Right renal pelvis (tissue), 4 donors: ENCODE data around the gene EMP1. TPM values are rescaled to one million over a fixed set of nuclear protein-coding genes. Genes with fewer than 3 reads are reported as not detected.
"Not testable (repeated sequence)": the region's sequence is repeated elsewhere in the genome, so short reads cannot be mapped to it uniquely, and the experiment has no call there.

Experiments
- DNase-seq, 4 donors: peaks; one replicate each; pipeline ENCODE4 v3.0.0-alpha.2; 2013; ENCODE audit warnings: low read depth in 4 of 4, low spot score in 3 of 4, missing footprints in 1 of 4
- polyA plus RNA-seq, 4 donors: library from polyadenylated mRNA; unstranded; fragments of 120-200 nt; gene quantifications; one replicate each; pipeline ENCODE4 v1.2.1, GENCODE V29; 2013; ENCODE audit not compliant: insufficient read length in 4 of 4

Gene EMP1
- polyA plus RNA-seq, 4 donors = 113 to 139 (median 125) TPM

- DNase-seq = no peak
Observed at GRCh38 chr12:13253966-13254760, 57.6 kb downstream of the EMP1 start.

- DNase-seq = peak; percentile 89 to 93 (median 92)
Observed at GRCh38 chr12:13255792-13256691, 59.5 kb downstream of the EMP1 start.

- DNase-seq = no peak
Observed at GRCh38 chr12:13256692-13257045, 60.1 kb downstream of the EMP1 start.

- DNase-seq = no peak
Observed at GRCh38 chr12:13257356-13257875, 60.9 kb downstream of the EMP1 start.

- no peak for DNase-seq
Observed at GRCh38 chr12:13258197-13258596, 61.7 kb downstream of the EMP1 start.

GRCh38 chr12:13258717-13259119, 62.2 kb downstream of the EMP1 start:
- DNase-seq = no peak

GRCh38 chr12:13259625-13260024, 63.1 kb downstream of the EMP1 start:
- not testable (repeated sequence) for DNase-seq

GRCh38 chr12:13267826-13268225, 71.3 kb downstream of the EMP1 start:
- DNase-seq = not testable (repeated sequence)

GRCh38 chr12:13268581-13268980, 72.1 kb downstream of the EMP1 start:
- no peak for DNase-seq

Other genes starting within 250 kb of the EMP1 start
- 1 to 10 TPM in 1 of 4 donors, under 1 TPM in 3; 0.37 to 1.0 (median 0.63) TPM for gene GPRC5D, start 244.6 kb upstream of the EMP1 start, polyA plus RNA-seq
- gene HEBP1, start 196.5 kb upstream of the EMP1 start, polyA plus RNA-seq = 10 to 100 TPM; 69.7 to 80.0 (median 75.6) TPM
- 10 to 100 TPM; 10.8 to 13.5 (median 11.0) TPM for gene FAM234B, start 152.3 kb upstream of the EMP1 start, polyA plus RNA-seq
- gene GSG1, start 93.1 kb upstream of the EMP1 start, polyA plus RNA-seq = under 1 TPM; 0.39 to 0.62 (median 0.55) TPM